ENCODE results near the gene MRPL37.

DNA sequence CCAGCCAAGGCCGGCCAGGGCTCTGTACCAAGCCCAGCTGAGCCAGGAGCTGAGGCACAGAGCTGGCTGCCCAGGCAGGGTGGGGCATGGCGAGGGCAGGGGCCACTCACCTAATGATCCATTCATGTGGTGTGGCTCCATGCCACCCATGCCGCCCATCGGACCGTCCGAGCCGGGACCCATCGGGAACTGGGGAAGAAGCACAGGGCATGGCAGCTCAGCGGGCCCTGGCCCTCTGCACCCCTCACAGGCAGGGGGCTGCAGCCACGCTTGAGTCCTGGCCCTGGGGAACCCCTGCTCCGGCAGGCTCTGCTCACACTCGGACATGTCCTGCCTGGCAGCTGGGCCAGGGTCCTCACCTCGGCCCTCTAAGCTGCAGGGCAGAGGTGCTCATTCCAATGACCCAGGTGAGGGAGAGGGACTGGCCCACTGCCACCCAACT, 28.7 kb downstream of the MRPL37 start:
- TF ChIP-seq EZH2phosphoT487 (IDR thresholded peaks at IDR 0.05; ENCODE audit: borderline replicate concordance, low read length): no peak
- TF ChIP-seq CTCF (IDR thresholded peaks at IDR 0.05; ENCODE audit: low read depth, low read length, poor library complexity, severe bottlenecking): no peak
